Stimulated activated CD4-positive, alpha-beta T cell treated with anti-CD3 and anti-CD28 coated beads, Interleukin-4, amount 100 ng/mL, for 24 hours (primary cell): ENCODE data around the gene FBXW12.
"Not testable (repeated sequence)": the region's sequence is repeated elsewhere in the genome, so short reads cannot be mapped to it uniquely, and the experiment has no call there.

ENCODE experiments used
- DNase-seq: peaks from one replicate; pipeline ENCODE4 v3.0.0-alpha.2; 2020

The FBXW12 gene, protein sequence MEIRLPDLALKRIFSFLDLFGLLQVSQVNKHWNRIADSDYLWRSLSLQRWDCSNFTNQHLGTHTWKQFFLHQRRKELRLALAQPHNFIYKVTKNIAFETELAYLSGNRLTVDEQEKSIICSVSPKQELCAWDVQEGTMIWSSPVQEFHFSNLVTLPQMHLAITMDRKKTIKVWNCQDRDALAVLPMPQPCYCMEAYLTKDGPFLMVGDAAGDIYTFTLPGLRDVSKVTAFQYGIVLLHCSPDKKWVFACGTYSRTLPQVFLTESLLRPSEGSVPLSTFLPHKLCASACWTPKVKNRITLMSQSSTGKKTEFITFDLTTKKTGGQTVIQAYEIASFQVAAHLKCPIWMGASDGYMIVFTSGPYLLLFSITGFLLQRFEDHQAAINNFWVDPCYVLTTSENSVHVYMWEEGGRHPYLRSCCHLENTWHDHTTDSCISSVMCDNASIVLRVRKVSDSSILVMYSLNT

DNA sequence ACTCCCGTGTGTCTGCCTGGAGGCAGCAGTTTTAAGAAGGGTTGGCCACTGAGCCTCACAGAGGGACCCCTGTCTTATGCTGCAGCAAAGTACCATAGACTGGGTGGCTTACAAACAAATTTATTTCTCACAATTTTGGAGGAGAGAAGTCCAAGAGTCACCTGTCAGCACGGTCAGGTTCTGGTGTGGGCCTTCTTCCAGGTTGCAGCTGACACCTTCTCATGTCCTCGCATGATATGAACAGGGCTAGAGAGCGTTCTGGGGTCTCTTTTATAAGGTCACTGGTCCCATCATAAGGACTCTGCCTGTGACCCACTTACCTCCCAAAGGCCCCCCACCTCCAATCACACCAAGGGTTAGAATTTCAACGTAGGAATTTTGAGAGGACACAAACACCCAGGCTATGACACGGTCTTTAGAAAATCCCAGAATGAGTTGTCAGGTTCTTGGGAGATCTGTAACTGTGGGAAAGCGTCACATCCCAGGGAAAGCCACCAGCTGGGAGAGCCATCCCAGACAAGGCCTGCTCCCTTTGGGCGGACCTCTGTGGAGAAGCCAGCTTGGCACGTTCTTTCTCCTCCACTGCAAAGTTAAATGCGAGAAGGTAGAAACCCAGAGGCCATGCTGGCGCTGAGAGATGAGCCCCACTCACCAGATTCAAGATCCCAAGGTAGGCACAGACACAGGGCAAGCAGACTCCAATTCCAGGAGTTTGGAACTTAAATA lies at the start of gene FBXW12:
TSS of gene FBXW12 (plus strand) at position 569 of the 726 bp plus-strand sequence. CDS start 549 bp downstream, outside the sequence.
- DNase-seq, result no peak

- DNase-seq, result not testable (repeated sequence)
Observed at GRCh38 chr3:48331706-48332435, 40.1 kb upstream of the FBXW12 start.

- not testable (repeated sequence) for DNase-seq
Observed at GRCh38 chr3:48333346-48334245, 38.4 kb upstream of the FBXW12 start, which contains the start of gene SPINK8. Gene SPINK8, minus strand, starts transcription at chr3:48333661. Its CDS starts 5,320 bp downstream, at chr3:48328341.

DNA sequence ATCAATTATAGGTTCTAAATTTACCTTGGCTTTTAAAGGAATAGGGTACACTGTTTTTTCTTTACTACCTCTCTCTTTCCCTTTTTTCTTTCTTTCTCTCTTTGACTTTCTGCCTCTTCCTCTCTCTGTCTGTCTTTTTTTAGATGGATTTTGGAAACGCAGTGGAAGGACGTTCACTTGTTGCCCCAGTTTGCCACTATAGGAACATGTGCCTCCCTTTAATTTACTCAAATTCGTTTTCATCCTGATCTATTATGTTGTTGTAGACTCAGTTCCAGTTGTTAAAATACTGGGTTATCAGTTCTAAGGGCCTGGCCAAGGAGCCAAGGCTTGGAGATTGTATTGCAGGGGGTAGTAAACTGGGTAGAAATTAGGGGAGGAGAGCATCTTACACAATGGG lies 37.4 kb upstream of the FBXW12 start:
- no peak for DNase-seq

DNA sequence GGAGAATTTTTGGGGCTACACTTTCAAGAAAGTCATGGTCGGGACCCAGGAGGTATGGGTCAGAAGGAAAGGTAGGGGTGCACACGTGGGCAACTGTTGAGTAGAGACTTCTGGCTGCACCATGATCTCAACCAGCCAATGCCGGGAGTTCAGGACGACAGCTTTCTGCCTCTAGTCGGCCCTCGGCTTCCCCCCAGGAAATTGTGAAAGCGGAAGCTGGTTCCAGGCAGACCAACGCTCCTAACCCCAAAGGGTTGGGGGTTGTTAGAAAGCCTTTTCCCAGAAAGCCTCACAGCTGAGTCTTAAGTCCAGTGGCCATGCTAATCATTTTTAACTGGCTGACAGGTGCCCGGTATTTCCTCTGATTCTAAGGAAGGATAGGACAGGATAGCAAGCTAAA lies 36.7 kb upstream of the FBXW12 start:
- not testable (repeated sequence) for DNase-seq

GRCh38 chr3:48337536-48337935 lies 34.5 kb upstream of the FBXW12 start:
- DNase-seq, result not testable (repeated sequence)

DNA sequence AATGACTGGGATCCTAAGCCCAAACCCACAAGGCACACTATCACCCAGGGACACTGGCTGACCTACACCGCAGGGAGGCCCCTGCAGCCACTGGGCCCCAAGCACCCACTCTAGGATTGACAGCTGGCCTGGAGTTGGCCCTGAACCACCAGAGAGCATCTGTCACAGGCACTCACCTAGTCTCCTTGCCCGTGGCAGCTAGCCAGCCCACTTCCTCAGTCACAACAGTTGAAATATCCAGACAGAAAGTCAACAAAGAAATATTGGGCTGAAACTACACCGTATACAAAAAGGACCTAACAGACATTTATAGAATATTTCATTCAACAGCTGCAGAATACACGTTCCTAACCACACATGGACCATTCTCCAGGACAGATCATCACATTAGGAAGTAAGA lies 33.4 kb upstream of the FBXW12 start:
- no peak for DNase-seq

DNA sequence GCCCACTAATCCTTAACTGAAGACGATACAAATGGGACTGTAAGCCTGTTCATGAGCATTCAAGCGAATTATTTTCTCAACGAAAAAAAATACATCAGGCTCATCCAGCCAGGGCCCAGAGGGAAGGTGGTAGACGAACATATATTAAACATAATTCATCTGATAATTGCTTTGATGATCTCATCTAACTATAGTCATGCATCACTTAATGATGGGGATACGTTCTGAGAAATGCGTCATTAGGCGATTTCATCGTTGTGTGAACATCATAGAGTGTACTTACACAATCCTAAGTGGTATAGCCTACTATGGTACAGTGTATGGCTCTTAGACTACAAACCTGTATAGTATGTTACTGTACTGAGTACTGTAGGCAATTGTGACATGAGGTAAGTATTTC lies 28.6 kb upstream of the FBXW12 start:
- DNase-seq, result no peak

GRCh38 chr3:48344867-48345507 lies 27.0 kb upstream of the FBXW12 start:
- no peak for DNase-seq

DNA sequence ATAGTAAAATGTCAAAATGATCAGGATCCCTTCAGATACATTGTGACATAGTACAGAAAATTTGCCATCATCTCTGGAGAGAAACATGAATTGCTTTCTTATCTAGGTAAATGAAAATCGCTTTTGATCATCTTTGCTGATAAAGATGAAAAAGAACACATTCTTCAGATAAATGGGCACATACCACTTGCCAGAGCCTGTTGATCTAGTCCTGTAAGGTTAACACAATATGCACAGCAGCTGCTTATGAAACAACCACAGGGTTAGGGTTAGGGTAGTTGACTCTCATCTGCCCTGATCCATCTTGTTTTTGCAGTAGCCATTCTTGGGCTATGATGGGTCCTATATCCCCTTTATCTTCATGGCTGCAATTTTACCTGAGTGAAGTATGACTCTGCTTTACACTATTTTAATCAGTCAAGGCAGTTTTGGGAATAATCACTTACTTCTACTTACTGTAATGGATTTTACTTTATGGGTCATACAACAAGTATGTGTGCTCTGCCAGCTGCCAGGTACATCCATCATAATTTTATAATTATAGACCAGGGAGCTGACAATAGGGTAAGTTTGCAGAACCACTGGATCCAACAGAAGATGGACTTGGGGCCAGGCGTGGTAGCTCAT lies 26.0 kb upstream of the FBXW12 start:
- DNase-seq, result no peak

DNA sequence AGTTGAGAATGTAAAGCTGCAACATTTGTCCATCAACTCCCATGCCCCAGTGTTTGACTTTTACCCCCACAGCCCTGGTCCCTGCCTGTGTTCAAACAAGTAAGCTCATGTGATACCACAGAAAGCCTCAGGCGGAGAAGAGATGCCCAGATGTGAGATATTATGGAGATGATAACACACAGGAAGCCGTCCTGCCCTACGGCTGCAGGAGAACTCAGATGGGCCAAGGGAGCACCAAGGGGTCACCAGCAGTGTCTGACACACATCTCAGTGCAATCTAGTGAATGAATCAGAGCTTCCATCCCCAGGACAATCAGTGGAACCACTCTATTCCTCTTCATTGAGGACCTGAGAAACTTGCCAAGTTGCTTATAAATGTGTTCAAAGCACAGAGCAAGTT lies 24.5 kb upstream of the FBXW12 start:
- no peak for DNase-seq

- no peak for DNase-seq
Observed at GRCh38 chr3:48352546-48352945, 19.5 kb upstream of the FBXW12 start.

GRCh38 chr3:48353987-48354386 lies 18.0 kb upstream of the FBXW12 start:
- no peak for DNase-seq

- DNase-seq, result no peak
Observed at GRCh38 chr3:48356419-48356818, 15.6 kb upstream of the FBXW12 start.

- DNase-seq, result no peak
Observed at GRCh38 chr3:48361928-48362327, 10.1 kb upstream of the FBXW12 start.

DNA sequence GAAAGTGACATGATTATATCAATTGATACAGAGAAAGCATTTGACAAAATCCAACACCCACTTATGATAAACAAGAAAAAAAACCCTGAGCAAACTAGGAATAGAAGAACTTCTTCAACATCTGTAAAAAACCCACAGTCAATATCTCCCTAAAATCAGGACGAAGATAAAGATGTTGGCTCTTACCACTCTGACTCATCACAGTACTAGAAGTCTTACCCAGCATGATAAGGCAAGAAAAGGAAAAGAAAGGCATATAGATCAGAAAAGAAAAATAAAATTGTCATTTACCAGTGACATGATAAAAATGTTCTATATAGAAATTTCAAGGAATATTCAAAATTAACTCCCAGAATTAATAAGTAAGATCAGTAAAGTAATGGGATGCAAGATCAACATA lies 7.2 kb upstream of the FBXW12 start:
- no peak for DNase-seq

DNA sequence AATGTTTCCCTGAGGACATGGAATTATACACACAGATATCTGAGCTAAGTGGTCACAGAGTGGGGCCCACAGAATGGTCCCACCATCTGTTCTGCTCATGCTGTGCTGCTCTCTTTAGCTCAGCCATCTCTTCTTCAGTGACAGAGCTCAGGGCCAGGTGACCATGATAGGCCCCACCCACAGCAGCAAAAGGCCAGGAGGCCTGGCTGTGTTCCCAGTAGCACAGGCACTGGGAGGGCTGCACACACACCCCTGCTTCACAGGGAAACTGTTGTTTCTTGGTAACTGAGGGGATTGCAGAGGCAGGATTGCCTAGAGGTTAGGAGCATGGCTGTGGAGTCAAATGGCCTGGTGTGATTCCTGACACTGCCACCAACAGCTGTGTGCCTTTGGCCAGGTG lies 4.8 kb upstream of the FBXW12 start:
- no peak for DNase-seq

DNA sequence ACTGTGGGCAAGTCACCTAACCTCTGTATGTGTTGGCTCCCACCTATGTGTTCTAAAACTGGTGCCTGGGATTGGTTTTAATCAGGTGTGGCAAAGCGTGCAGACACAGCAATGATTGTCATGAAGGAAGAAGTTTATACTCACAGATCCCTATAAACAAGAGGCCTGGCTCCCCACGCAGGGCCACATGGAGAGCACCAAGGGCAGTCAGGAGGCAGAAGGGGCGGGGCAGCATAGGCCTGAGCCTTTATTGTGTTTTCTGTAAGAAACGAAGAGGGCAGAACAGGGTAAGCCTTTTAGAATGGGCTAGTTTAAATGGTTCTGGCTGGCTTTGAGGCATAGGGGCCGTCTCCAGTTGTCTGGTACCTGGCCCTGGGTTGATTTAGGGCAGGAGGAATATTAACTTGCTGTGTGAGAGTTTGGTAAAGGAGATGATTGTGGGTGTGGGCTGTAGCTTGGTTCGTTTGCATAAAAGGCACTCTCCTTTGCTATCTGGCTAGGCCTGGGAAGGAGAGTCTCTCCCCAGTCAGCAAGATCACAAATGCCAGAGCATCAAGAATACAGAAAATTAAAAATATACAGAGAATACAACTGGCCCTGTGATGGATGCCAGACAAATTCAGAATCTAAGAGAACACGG lies 2.2 kb upstream of the FBXW12 start:
- DNase-seq, result no peak

DNA sequence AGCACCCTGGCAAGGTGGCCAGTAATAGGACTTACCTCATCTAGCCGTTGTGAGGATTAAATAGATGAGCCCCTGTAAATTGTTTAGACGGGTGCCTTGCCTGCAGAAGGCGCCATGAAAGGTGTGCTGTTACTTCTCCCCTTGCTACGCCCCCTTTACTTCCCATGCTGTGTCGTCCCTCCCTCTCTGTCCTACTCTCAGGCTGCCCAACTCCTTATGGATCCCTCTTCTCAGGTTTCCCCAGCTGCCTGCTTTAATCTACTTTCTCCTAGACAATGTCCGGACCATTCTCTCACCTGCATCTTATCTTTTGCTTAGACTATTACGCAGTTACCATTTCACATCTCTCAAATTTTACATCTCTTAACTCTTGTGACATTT lies 1.7 kb upstream of the FBXW12 start:
- DNase-seq, result no peak

DNA sequence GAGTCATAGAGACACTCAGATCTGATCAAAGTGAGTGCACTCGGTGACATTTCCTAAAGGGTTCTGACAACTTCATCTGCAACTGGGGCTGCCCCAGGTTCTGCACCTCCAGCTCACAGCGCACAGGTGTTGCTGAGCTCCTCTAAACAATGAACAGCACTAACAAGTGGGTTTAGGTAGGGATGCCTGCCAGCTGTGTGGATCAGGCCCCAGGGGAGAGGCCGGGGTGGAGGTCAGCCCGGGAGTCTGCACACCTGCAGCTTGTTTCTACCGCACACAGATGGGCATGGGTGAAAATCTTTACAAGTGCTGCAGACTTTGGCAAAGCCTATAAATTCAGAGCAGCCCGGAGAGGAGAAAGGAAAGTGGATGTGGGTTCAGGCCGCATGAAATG lies 355 bp downstream of the FBXW12 start:
- no peak for DNase-seq
